CD14-positive monocyte (primary cell): Measurements from ENCODE around the gene CACNA1D. TPM values are rescaled to one million over a fixed set of nuclear protein-coding genes. Genes with fewer than 3 reads are reported as not detected.

Source experiments
- DNase-seq, 3 donors: peaks; one replicate each; pipeline ENCODE4 v3.0.0-alpha.2; 2011 to 2022
- H2AFZ ChIP-seq: 2 replicates; pipeline ENCODE4 v1.6.0; 2012; ENCODE audit warnings: mild to moderate bottlenecking, low read depth, low read length, inconsistent platforms; ENCODE audit not compliant: insufficient read depth, poor library complexity, severe bottlenecking
- H3K27ac ChIP-seq, 2 donors: 1 replicate in 1 of 2; 2 replicates in 1 of 2; pipeline ENCODE4 v1.5.1; 2012 to 2013; ENCODE audit warnings: low read length in 2 of 2, control low read depth in 1 of 2, inconsistent platforms in 1 of 2, low read depth in 1 of 2, mild to moderate bottlenecking in 1 of 2
- H3K27me3 ChIP-seq, 2 donors: one replicate each; pipeline versions ENCODE4 v1.6.0 to v1.6.1; 2011 to 2013; ENCODE audit warnings: low read length in 2 of 2; ENCODE audit not compliant: control insufficient read depth in 2 of 2, insufficient read depth in 2 of 2
- H3K36me3 ChIP-seq, 2 donors: replicated peaks in 1 of 2; 1 replicate in 1 of 2; 2 replicates in 1 of 2; pipeline versions ENCODE4 v1.5.1 to v1.6.1; 2012 to 2013; ENCODE audit warnings: low read length in 2 of 2, control low read depth in 1 of 2, inconsistent platforms in 1 of 2, mild to moderate bottlenecking in 1 of 2; ENCODE audit not compliant: insufficient read depth in 2 of 2, control insufficient read depth in 1 of 2
- H3K4me1 ChIP-seq, 2 donors: 1 replicate in 1 of 2; 2 replicates in 1 of 2; pipeline versions ENCODE4 v1.5.1 to v1.6.1; 2012 to 2013; ENCODE audit warnings: low read length in 2 of 2, control low read depth in 1 of 2, inconsistent platforms in 1 of 2, mild to moderate bottlenecking in 1 of 2, moderate library complexity in 1 of 2; ENCODE audit not compliant: insufficient read depth in 2 of 2, control insufficient read depth in 1 of 2
- H3K4me2 ChIP-seq: replicated peaks from 2 replicates; pipeline ENCODE3; 2012; ENCODE audit warnings: low read length, moderate library complexity, mild to moderate bottlenecking; ENCODE audit not compliant: poor library complexity, severe bottlenecking; ENCODE audit errors: extremely low read depth
- H3K4me3 ChIP-seq, 3 experiments: fragments of 200-600 bp in 1 of 3; sonication (generic) in 1 of 3; replicated peaks in 1 of 3; 1 replicate in 2 of 3; 2 replicates in 1 of 3; pipeline ENCODE4 v1.5.1; 2011 to 2013; ENCODE audit warnings: low read length in 3 of 3, mild to moderate bottlenecking in 3 of 3, control low read depth in 2 of 3, low read depth in 2 of 3, inconsistent platforms in 1 of 3, moderate library complexity in 1 of 3
- H3K79me2 ChIP-seq: 2 replicates; pipeline ENCODE4 v1.6.0; 2012; ENCODE audit warnings: mild to moderate bottlenecking, control low read depth, inconsistent platforms, low read length, moderate library complexity; ENCODE audit not compliant: insufficient read depth
- H3K9ac ChIP-seq: 2 replicates; pipeline ENCODE4 v1.6.0; 2017; ENCODE audit warnings: low read length, mild to moderate bottlenecking; ENCODE audit not compliant: insufficient read depth, poor library complexity, severe bottlenecking
- H3K9me3 ChIP-seq, 2 donors: replicated peaks in 1 of 2; 1 replicate in 1 of 2; 2 replicates in 1 of 2; pipeline versions ENCODE4 v1.5.1 to v1.6.1; 2012 to 2013; ENCODE audit warnings: low read length in 2 of 2, control low read depth in 1 of 2; ENCODE audit not compliant: control insufficient read depth in 1 of 2, insufficient read depth in 1 of 2
- H4K20me1 ChIP-seq: 2 replicates; pipeline ENCODE4 v1.6.0; 2012; ENCODE audit warnings: mild to moderate bottlenecking, low read length, control low read depth, moderate library complexity; ENCODE audit not compliant: insufficient read depth
- H3K27ac Mint-ChIP-seq, 7 donors: one replicate each; pipeline ENCODE4 v1.8.0; 2020; ENCODE audit warnings: mild to moderate bottlenecking in 7 of 7, mixed read lengths in 7 of 7, moderate library complexity in 6 of 7, inconsistent platforms in 2 of 7
- H3K27me3 Mint-ChIP-seq, 3 donors: one replicate each; pipeline ENCODE4 v1.8.0; 2021 to 2022; ENCODE audit warnings: low read depth in 3 of 3, mild to moderate bottlenecking in 3 of 3, mixed read lengths in 3 of 3, moderate library complexity in 3 of 3, inconsistent platforms in 1 of 3
- H3K36me3 Mint-ChIP-seq, 2 donors: one replicate each; pipeline ENCODE4 v1.8.0; 2020; ENCODE audit warnings: mixed read lengths in 2 of 2, inconsistent platforms in 1 of 2, mild to moderate bottlenecking in 1 of 2
- H3K4me1 Mint-ChIP-seq: one replicate; pipeline ENCODE4 v1.8.0; 2020; ENCODE audit warnings: mild to moderate bottlenecking, mixed read lengths
- H3K4me3 Mint-ChIP-seq, 2 donors: one replicate each; pipeline ENCODE4 v1.8.0; 2020; ENCODE audit warnings: mild to moderate bottlenecking in 2 of 2, mixed read lengths in 2 of 2, moderate library complexity in 1 of 2
- H3K9me3 Mint-ChIP-seq, 7 donors: one replicate each; pipeline ENCODE4 v1.8.0; 2020 to 2022; ENCODE audit warnings: mixed read lengths in 7 of 7, mild to moderate bottlenecking in 6 of 7, moderate library complexity in 6 of 7, inconsistent platforms in 2 of 7
- CTCF ChIP-seq: fragments of 200-600 bp; IDR thresholded peaks from one replicate; pipeline ENCODE4 v1.8.0; 2022; ENCODE audit warnings: antibody characterized with exemption, mild to moderate bottlenecking
- WGBS: methylation state at CpG from one replicate; pipeline ENCODE4 v1.1.5; 2013; ENCODE audit warnings: missing lambda C conversion rate; ENCODE audit not compliant: insufficient coverage; 5-methylcytosine and 5-hydroxymethylcytosine counted together
- intact Hi-C, 2 donors: fragments of 100-400 bp; cut with micrococcal nuclease; formaldehyde crosslinking; loops; one replicate each; pipeline versions ENCODE4 v1.15.0 to v1.15.1; 2023
- polyA plus RNA-seq, 3 donors: library from polyadenylated mRNA; depleted of rRNA in 1 of 3; unstranded in 2 of 3; stranded (reverse) in 1 of 3; fragments of 300-500 nt in 2 of 3; fragments of >200 nt in 1 of 3; fragmentation: Illumina TruSeq in 2 of 3; gene quantifications; 1 replicate in 2 of 3; 2 replicates in 1 of 3; pipeline ENCODE4 v1.2.3, GENCODE V29; 2012 to 2021

The CACNA1D gene
- polyA plus RNA-seq, 3 donors, result 0.29 to 1.2 (median 0.98) TPM

- H3K9me3 Mint-ChIP-seq, result peaks cover 0 to 1% (median 0%) of the 10 kb centered on the region in 7 donors
- Histone ChIP-seq H3K79me2 (no peaks in the 10 kb centered on the region), H3K4me1 (no peaks in the 10 kb centered on the region), H3K9me3 (no peaks in the 10 kb centered on the region), H3K36me3 (no peaks in the 10 kb centered on the region), H3K4me3 (no peak overlapping the region), H3K9ac (no peak overlapping the region), H2AFZ (no peak overlapping the region), H4K20me1 (no peaks in the 10 kb centered on the region), H3K27me3 (no peaks in the 10 kb centered on the region), H3K4me2 (no peak overlapping the region), H3K27ac (no peak overlapping the region)
- H3K27me3 Mint-ChIP-seq, result peaks cover under 1 to 7% (median 3%) of the 10 kb centered on the region in 3 donors
- no peak for TF ChIP-seq CTCF
- no peak overlapping the region for H3K27ac Mint-ChIP-seq
- DNase-seq, result no peak
- no peaks in the 10 kb centered on the region for H3K36me3 Mint-ChIP-seq
- H3K4me1 Mint-ChIP-seq, result no peaks in the 10 kb centered on the region
- WGBS, result 97% methylated on average over 3 of the region's 3 CpGs
- intact Hi-C loops, result no loop called here
- no peak overlapping the region for H3K4me3 Mint-ChIP-seq
These were observed 101.2 kb downstream of the CACNA1D start for GRCh38 chr3:53595660-53596059.

- intact Hi-C loops, result no loop called here
- no peak for DNase-seq
- H3K27me3 Mint-ChIP-seq, result peaks cover 2 to 8% (median 6%) of the 10 kb centered on the region in 3 donors
- Histone ChIP-seq H3K4me1 (no peaks in the 10 kb centered on the region), H3K27ac (no peak overlapping the region), H3K27me3 (no peaks in the 10 kb centered on the region), H3K9me3 (no peaks in the 10 kb centered on the region), H3K4me2 (no peak overlapping the region), H3K36me3 (no peaks in the 10 kb centered on the region), H3K9ac (no peak overlapping the region), H4K20me1 (no peaks in the 10 kb centered on the region), H3K4me3 (no peak overlapping the region), H2AFZ (no peak overlapping the region), H3K79me2 (no peaks in the 10 kb centered on the region)
- no peaks in the 10 kb centered on the region for H3K4me1 Mint-ChIP-seq
- 0% methylated on average over 2 of the region's 4 CpGs for WGBS
- no peaks in the 10 kb centered on the region for H3K9me3 Mint-ChIP-seq
- H3K27ac Mint-ChIP-seq, result no peak overlapping the region
- peak overlapping the region in 1 of 2 donors; percentile 29 for H3K4me3 Mint-ChIP-seq
- TF ChIP-seq CTCF, result no peak
- H3K36me3 Mint-ChIP-seq, result no peaks in the 10 kb centered on the region
These were observed 102.9 kb downstream of the CACNA1D start for GRCh38 chr3:53597136-53597915.
